H1 (cell line): Measurements from ENCODE around the gene RAB29. TPM values are rescaled to one million over a fixed set of nuclear protein-coding genes. Genes with fewer than 3 reads are reported as not detected.

Experiments
- BCL11A ChIP-seq, 2 experiments: IDR thresholded peaks; one replicate each; pipeline ENCODE4 v1.6.1; 2011; ENCODE audit warnings: low read depth in 2 of 2, low read length in 2 of 2, mild to moderate bottlenecking in 2 of 2
- CBX5 ChIP-seq: fragments of 300-800, 300-1000 bp; sonication (generic); IDR thresholded peaks from 2 replicates; pipeline ENCODE4 v1.7.1; 2016; ENCODE audit warnings: antibody characterized with exemption, low read length, low read depth
- CBX8 ChIP-seq: fragments of 300-800, 300-1000 bp; sonication (generic); IDR thresholded peaks from 2 replicates; pipeline ENCODE4 v1.7.1; 2016; ENCODE audit warnings: low read depth, low read length, borderline replicate concordance
- CREB1 ChIP-seq: IDR thresholded peaks from 2 replicates; pipeline ENCODE4 v1.6.1; 2012; ENCODE audit warnings: inconsistent platforms
- E2F6 ChIP-seq: IDR thresholded peaks from 2 replicates; pipeline ENCODE4 v1.6.1; 2012; ENCODE audit warnings: inconsistent platforms
- EP300 ChIP-seq, 2 experiments: IDR thresholded peaks; 1 replicate in 1 of 2; 2 replicates in 1 of 2; pipeline ENCODE4 v1.6.1; 2011 to 2012; ENCODE audit warnings: low read depth in 2 of 2, low read length in 2 of 2, mild to moderate bottlenecking in 2 of 2, borderline replicate concordance in 1 of 2, inconsistent platforms in 1 of 2, moderate library complexity in 1 of 2
- KDM4A ChIP-seq: IDR thresholded peaks from one replicate; pipeline ENCODE4 v1.7.1; 2012; ENCODE audit warnings: low read depth, mild to moderate bottlenecking, moderate library complexity, low read length, inconsistent platforms; ENCODE audit not compliant: severe bottlenecking
- NRF1 ChIP-seq: IDR thresholded peaks from 2 replicates; pipeline ENCODE4 v1.6.1; 2011; ENCODE audit warnings: mild to moderate bottlenecking, low read depth, low read length, improper control_type of control experiment
- ZNF274 ChIP-seq: IDR thresholded peaks from 2 replicates; pipeline ENCODE4 v1.7.0; 2012; ENCODE audit warnings: low read length, borderline replicate concordance; ENCODE audit errors: extremely low read depth
- polyA plus RNA-seq, 7 experiments: library from polyadenylated mRNA; depleted of rRNA in 3 of 7; stranded (reverse) in 5 of 7; unstranded in 2 of 7; fragments of >200 nt in 5 of 7; fragments of 200-250 nt in 2 of 7; gene quantifications; 1 replicate in 5 of 7; 2 replicates in 1 of 7; 4 replicates in 1 of 7; pipeline versions ENCODE4 v1.2.1 to v1.2.3, GENCODE V29; 2011 to 2013; ENCODE audit warnings: missing spikeins in 2 of 7, mixed read lengths in 2 of 7
- total RNA-seq: library from RNA; stranded (reverse); fragmentation: NEBNext Ultra II Directional; extraction: Animal tissue kit (Norgen Biotek cat#: 25700); gene quantifications from 2 replicates; pipeline ENCODE4 v1.2.1, GENCODE V29; 2021

The RAB29 gene
- total and polyA plus RNA-seq, 2 of the 8 experiments (the other 6 are each of a cell fraction or from before 2014, with no cell fraction given), result 10.1 to 17.3 TPM

- TF ChIP-seq EP300 (IDR thresholded peaks at IDR 0.05; ENCODE audit: borderline replicate concordance in 1 of 2, low read depth in 2 of 2, low read length in 2 of 2), result no peak
- TF ChIP-seq NRF1, result no peak
- no peak for TF ChIP-seq CREB1
- TF ChIP-seq ZNF274, result no peak
- TF ChIP-seq CBX5, result no peak
- no peak for TF ChIP-seq E2F6
- TF ChIP-seq BCL11A (IDR thresholded peaks at IDR 0.05; ENCODE audit: low read depth in 2 of 2, low read length in 2 of 2), result no peak
- TF ChIP-seq CBX8, result no peak
- no peak for TF ChIP-seq KDM4A
- TF ChIP-seq, all 59 proteins: peak for 0
Observed at GRCh38 chr1:205800981-205801703, 25.9 kb upstream of the RAB29 start (continued).
